HG03432 (cell line): Measurements from ENCODE around the gene DPYSL5.

Source experiments
- ATAC-seq: cut with Tn5 transposase; IDR thresholded peaks from one replicate; pipeline ENCODE4 v1.9.1; 2021; ENCODE audit warnings: mild to moderate bottlenecking, moderate library complexity; ENCODE audit not compliant: unreplicated experiment

The DPYSL5 gene

DNA sequence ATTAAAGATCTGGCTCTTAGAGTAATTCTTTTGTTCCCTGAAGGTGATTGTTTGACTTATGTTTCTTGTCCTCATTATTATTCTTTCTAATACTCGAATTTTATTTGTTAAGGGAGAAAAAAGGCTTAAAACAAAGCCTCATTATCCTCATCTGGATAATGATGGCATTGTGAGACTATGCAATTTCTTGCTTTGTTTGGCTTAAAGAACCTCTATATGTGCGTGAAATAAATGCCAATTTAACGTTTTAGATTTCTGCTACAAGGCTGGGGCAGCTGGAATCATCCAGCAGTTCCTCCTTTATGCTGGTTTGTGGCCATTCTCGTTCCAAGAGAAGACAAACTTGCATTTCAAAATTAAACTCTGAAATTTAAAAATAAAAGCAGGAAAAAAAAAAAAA, 4.9 kb upstream of the DPYSL5 start:
- ATAC-seq = no peak

GRCh38 chr2:26845021-26845420, 2.9 kb upstream of the DPYSL5 start:
- no peak for ATAC-seq

DNA sequence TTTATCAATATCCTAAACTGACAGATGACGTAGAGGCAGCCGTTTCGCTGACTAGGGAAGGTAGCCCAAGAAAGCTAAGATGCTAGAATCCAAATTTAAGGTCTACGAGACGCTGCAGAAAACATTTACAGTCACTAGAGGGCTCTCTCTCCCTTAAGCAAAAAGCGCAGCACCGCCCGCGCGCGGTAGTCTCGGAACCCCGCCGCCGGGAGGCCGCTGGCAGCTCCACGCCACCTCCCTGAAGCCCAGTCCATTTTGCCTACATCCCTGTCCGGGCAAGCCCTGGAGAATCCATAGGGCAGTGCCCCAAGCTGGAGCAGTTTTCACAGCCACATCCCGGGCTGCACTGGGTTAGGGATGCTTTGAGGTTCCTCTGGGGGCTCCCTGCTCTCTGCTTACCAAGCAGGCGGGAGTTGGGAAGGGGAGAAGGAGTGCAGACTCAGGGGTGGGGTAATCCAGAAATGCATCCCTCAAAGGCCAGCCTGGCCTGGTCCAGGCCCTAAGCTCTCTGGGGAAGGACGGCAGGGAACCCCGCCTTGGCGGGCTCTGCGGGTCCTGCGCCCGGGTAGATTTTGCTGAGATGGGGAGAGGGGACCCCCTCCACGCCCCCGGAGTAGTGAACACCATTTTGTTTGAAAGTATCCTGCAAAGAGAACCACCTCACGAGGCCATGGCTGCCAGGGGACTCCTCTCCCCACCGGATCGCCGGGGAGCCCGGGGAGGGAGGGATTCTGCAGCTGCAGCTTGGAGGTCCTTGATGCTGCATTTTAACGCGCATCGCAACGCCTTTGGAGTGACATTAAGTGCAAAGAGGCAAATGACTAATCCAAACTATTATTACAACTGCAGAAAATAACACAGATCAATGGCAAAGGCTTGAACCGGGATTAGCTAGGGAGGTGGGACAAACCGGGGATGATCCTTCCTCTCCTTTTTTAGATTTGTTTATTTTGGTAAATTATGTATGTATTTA, 1.3 kb upstream of the DPYSL5 start:
- ATAC-seq = no peak

- no peak for ATAC-seq
These were observed 651 bp upstream of the DPYSL5 start for GRCh38 chr2:26847307-26847654.

- no peak for ATAC-seq
These were observed 564 bp downstream of the DPYSL5 start for GRCh38 chr2:26848336-26849055.

DNA sequence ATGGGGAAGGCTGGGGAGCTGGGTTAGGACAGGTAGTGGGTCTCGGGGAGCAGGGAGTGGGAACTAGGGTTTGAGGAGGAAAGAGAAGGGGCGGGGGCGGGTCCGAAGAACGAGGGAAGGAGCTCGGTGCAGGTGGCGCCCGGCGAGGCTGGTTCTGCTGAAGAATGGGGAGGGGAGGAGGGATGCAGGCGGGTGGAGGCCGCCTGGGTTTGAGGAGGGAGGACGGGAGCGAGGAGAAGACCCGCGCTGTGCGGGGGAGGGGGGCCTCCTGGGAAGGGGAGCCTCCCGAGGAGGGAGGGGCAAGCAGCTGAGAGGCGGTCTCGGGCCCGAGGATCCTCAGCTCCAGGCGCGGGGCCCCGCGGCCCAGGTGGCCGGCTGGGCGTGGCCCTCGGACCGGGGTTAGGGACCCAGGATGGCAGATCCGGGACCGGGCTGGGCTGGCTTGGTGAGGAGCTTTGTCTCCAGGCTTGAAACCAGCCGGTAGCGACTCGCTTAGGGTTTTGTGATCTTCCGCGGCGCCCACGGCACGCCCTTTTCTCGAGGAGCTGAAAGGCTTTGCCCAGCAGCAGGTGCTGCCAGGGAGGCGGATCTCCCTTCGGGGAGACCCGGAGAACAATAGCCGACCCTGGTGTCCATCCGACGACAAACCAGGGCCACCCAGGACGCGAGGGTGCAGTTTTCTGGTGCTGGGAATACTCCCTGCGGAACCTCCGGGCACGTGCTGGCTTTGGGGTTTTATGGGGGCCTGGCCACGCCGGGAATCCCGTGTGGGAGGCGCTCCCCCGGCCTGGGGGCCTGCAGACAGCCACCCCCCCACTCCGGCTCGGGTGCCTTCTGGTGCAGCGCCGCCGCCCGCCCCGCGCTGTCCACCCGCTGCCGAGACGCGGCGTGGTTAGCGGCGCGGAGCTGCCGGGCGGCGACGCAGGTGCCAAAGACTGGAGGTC, 1.4 kb downstream of the DPYSL5 start:
- ATAC-seq = no peak

- no peak for ATAC-seq
These were observed 2.1 kb downstream of the DPYSL5 start for GRCh38 chr2:26850000-26850431.

- no peak for ATAC-seq
These were observed 2.6 kb downstream of the DPYSL5 start for GRCh38 chr2:26850505-26850904.

GRCh38 chr2:26852405-26853306, 4.7 kb downstream of the DPYSL5 start:
- no peak for ATAC-seq

GRCh38 chr2:26853751-26854150, 5.8 kb downstream of the DPYSL5 start:
- ATAC-seq = no peak

DNA sequence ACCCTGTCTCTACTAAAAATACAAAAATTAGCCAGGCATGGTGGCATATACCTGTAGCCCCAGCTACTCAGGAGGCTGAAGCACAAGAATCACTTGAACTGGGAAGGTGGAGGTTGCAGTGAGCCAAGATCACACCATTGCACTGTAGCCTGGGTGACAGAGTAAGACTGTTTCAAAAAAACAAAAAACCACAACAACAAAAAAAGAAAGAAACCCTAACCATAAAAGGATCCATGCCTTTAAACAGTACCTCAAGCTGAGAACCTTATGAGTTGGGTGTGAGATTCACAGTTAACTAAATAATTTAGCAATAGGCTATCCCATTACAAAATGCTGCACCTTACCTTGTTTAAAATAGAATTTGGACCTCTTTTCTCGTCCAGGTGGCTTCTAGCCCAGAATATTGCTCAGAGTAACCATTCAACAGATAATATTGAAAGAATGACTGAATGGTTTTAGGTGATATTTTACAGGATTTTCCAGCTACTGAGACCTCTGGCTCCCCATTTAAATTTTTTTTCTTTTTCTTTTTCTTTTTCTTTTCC, 6.4 kb downstream of the DPYSL5 start:
- ATAC-seq = no peak

GRCh38 chr2:26855466-26855865, 7.5 kb downstream of the DPYSL5 start:
- no peak for ATAC-seq

- no peak for ATAC-seq
These were observed 11.7 kb downstream of the DPYSL5 start for GRCh38 chr2:26859622-26860021.

DNA sequence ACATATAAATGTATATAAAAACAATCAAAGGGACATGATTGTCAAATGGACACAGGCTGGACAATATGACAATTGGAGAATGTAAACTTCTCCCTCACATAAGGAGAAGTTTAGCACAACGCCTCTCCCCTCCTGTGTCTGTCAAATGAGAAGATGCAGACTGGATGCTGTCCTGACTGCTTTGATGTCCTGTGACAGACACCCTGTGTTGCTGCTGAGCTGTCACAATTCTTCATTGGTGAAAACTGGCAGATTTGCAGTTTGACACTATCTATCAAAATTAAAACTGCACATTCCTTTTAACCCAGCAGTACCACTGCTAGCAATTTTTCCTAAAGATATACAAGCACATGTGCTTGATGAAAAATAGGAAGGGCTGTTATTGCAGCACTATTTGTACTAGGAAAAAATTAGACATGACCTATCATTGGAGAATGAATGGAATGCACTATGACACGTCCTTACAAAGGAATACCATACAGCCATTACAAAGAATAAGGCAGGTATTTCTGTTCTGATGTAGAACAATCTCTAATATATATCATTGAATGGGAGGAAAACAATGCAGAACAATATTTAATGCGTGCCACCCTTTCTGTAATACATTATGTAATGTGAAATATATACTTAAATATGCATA, 12.4 kb downstream of the DPYSL5 start:
- ATAC-seq = no peak

- no peak for ATAC-seq
These were observed 13.8 kb downstream of the DPYSL5 start for GRCh38 chr2:26861610-26862224.

DNA sequence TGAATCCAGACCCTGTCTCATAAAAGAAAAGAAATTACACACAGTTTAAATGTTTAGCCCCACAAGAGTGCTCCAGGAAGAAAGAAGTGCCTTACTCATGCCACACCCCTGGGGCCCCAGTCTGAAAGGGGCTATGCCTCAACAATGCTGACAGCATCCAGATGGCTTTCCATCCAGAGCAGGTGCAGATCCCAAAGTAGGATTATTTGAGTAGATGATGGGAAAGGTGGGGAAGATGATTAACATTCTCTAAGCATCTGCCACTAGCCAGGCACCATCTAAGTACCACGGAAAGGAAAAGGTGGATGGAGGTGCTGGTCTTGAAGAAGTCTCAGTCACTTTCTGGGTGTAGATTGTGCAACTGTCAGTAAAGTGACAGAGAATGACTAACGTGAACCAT, 16.3 kb downstream of the DPYSL5 start:
- no peak for ATAC-seq

- ATAC-seq = no peak
These were observed 16.7 kb downstream of the DPYSL5 start for GRCh38 chr2:26864646-26865045.

GRCh38 chr2:26870585-26871095, 22.7 kb downstream of the DPYSL5 start:
- no peak for ATAC-seq
